GM18507 (cell line): ENCODE measurements around the gene SLC41A3.
"Not testable (repeated sequence)": the region's sequence is repeated elsewhere in the genome, so short reads cannot be mapped to it uniquely, and the experiment has no call there.

Experiments used
- DNase-seq: peaks from one replicate; pipeline ENCODE4 v3.0.0; 2011; ENCODE audit warnings: low read depth; ENCODE audit not compliant: insufficient read length; ENCODE audit errors: extremely low spot score
- FAIRE-seq: peaks from 2 replicates; lab custom pipeline; 2011; peaks lifted over from hg19 to GRCh38; lab: Jason Lieb, UNC

SLC41A3 gene

GRCh38 chr3:126087552-126088175 lies 3.7 kb upstream of the SLC41A3 start:
- DNase-seq: no peak
- FAIRE-seq: no peak

DNA sequence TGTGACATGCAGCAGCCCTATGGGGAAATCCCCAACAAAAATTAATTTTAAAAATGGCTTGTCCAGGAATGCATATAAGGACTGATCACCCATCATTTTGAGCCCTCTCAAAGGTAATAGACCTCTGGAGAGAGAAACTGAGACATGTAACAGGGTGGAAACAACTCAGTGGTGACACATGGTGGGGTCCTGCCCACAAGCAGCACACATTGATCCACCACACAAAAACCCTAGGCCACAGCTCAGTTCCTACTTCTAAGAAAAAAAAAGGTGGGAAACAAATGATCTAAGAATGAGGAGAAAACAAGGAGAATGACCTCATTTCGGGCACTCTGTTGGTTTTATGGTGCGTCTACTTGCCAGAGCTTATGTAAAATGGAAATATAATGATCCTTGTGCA lies 1.9 kb upstream of the SLC41A3 start:
- DNase-seq (no peak), FAIRE-seq (no peak)

DNA sequence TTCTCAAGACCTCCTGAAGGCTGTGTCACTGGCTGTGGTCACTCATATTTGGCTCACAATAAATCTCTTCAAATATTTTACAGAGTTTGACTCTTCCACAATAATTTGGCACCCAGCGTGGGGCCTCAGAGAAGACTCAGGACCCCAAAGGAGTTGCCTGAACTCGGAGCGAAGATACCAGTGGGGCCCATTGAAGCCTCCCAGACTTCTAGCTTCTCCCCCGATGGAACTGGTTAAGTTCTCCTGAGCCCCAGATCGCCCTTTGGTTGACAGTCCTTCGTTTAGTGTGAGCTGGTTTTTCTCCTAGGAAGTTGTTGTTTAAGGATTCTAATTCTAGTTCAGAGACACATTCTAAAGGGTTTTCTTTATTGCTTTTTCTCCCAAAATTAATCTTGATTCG lies 1.4 kb upstream of the SLC41A3 start:
- no peak for DNase-seq
- no peak for FAIRE-seq

DNA sequence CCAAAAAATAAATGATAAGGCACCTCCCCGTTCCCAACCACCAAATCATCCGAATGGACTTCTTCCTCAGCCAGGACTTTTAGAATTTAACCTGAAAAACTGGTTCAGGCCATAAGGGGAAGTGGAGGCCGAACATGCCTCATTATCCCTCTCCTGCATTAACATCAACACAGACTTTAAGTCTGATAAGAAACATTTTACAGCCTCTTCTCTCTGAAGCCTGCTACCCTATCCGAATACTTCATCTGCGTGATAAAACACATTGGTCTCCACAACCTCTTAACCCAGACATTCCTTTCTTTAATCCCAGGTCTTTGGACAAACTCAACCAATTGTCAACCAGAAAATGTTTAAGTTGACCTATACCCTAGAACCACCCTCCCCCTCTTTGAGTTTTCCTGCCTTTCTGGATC lies 850 bp upstream of the SLC41A3 start:
- FAIRE-seq (no peak), DNase-seq (no peak)

GRCh38 chr3:126083511-126083912 lies 412 bp downstream of the SLC41A3 start:
- FAIRE-seq: no peak

GRCh38 chr3:126083138-126083445 lies 832 bp downstream of the SLC41A3 start:
- FAIRE-seq: no peak
- DNase-seq: no peak

More at GRCh38 chr3:126083511-126083912, 412 bp downstream of the SLC41A3 start:
- DNase-seq: peak; percentile 37

- DNase-seq (no peak), FAIRE-seq (no peak)
Observed at GRCh38 chr3:126082362-126083137, 1.4 kb downstream of the SLC41A3 start.

DNA sequence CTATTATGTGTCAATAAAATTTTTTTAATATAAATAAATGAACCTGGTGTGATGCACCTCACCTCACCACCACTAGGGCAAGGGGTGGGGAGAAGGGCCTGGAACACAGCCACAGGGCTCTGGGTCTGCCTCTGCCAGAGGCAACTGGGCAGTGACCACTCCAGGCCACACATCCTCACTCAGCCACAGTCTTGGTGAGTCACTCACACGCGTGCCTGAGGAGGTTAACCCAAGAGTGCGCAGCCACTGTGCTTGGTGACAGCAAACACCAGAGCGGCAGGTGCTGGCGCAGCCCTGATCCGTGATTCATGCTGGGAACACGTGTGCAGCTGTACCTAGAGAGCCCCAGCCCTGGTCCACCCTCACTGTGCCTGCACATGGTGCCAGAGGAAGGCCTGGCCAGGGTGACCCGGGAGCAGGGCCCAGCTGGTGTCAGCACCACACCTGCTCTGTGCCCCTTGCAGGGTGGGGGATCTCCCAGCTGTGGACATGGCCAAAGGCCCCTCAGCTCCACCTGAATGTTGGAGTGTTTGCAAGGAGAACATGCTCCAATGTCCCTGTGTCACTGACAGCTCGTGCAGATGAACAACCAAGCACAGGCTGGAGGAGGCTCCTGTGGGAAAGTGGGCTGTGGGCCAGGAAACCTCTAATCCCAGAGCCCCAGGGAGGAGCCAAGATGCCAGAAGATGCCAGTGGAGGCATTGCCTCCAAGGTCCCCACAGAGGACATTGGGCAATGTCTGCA lies 2.1 kb downstream of the SLC41A3 start:
- DNase-seq (no peak), FAIRE-seq (no peak)

- DNase-seq (no peak), FAIRE-seq (no peak)
Observed at GRCh38 chr3:126080970-126081369, 3.0 kb downstream of the SLC41A3 start.

- FAIRE-seq (no peak), DNase-seq (no peak)
Observed at GRCh38 chr3:126078866-126079265, 5.1 kb downstream of the SLC41A3 start.

GRCh38 chr3:126077754-126078153 lies 6.2 kb downstream of the SLC41A3 start:
- no peak for DNase-seq
- no peak for FAIRE-seq

GRCh38 chr3:126076140-126076539 lies 7.8 kb downstream of the SLC41A3 start:
- no peak for DNase-seq

GRCh38 chr3:126070146-126070545 lies 13.8 kb downstream of the SLC41A3 start:
- DNase-seq (no peak), FAIRE-seq (no peak)

More at GRCh38 chr3:126076140-126076539, 7.8 kb downstream of the SLC41A3 start:
- FAIRE-seq: no peak

- FAIRE-seq: no peak
Observed at GRCh38 chr3:126067959-126068358, 16.0 kb downstream of the SLC41A3 start.

DNA sequence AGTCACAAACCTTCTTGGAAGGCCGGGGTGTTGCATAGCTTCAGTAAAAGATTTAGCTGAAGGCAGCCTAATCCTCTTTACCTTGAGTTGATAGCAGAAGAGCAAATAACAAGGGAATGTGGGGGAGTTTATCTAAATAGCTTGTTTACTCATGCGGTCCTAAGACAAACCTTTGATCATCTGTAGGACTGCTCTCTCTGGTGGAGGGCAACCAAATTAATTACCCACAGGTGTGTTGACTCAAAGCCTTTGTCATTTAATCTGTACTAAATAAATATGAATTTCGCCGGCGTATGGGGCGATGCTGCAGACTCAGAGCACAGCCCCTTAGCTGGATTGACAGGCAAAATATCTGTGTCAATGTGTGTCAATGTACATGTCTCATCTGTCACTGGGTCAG lies 17.2 kb downstream of the SLC41A3 start:
- DNase-seq, FAIRE-seq: not testable (repeated sequence)

More at GRCh38 chr3:126067959-126068358, 16.0 kb downstream of the SLC41A3 start:
- no peak for DNase-seq

GRCh38 chr3:126065876-126066275 lies 18.0 kb downstream of the SLC41A3 start:
- DNase-seq (no peak), FAIRE-seq (no peak)

DNA sequence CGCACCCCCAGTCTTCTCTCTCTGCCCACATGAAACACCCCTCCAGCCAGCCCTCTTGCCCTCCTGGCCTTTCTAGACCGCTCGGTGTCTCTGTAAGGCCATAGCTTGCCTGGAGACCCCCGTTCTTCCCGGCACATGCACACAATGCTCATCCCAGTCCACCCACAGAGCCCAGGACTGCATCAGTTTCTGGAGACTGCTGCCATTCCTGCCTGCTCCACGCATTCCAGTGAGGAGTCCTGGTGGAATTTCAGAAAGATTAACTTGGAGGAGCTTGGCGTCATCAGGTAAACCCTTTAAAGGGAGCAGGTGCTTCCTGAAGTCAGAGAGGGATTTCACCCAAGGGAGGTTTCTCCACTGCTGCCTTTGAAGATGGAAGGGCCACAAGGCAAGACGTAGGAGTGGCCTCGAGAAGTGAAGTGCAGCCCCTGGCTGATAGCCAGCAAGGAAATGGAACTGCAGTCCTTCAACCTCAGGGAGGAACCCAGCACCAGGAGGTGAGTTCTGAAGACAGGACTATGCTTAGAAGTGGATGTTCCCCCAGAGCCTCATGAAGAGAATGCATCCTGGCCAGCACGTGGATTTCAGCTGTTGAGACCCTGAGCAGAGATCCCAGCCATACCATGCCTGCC lies 19.2 kb downstream of the SLC41A3 start:
- DNase-seq (no peak), FAIRE-seq (no peak)

GRCh38 chr3:126063358-126063965 lies 20.5 kb downstream of the SLC41A3 start:
- DNase-seq (no peak), FAIRE-seq (no peak)

DNA sequence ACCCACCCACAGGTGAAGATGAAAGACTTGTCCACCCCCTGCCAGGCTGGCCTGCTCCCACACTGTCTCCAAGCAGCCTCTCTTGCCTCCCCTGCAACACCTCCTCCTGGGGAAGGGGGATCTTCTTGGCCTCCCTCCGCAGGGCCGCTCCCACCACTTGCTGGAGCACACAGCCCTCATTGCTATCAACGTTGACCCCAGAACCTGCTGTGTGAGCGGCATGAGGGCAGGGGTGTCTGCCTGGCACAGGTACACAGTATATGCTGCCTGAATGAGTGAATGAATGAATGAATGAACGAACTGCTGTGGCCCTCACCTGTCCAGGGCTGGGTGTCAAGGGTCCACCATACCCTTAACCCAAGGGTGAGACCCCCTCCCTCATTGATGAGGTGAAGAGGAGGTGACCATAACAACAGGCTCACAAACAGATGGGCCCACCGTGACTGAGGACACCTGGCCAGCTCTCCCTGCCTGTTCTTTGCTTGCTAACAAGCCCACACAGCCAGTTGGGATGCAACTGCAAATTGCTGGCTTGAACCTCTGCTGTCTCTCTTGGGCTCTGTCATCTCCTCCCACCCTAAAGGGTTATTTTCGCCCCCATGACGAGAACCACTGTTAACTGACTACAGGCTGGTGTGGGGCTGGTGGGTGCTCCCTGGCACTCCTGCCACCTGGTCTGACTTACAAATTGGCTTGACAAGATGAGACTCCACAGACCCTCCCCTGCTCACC lies 22.5 kb downstream of the SLC41A3 start:
- FAIRE-seq (no peak), DNase-seq (no peak)
